Right lobe of liver (tissue), 6 donors: ENCODE data around the gene WIPF2. TPM values are rescaled to one million over a fixed set of nuclear protein-coding genes. Genes with fewer than 3 reads are reported as not detected.

ENCODE experiments used
- ATAC-seq, 4 donors: fragments of 200-7000 bp; cut with Tn5 transposase; one replicate each; pipeline ENCODE4 v1.9.1; 2020; ENCODE audit warnings: mild to moderate bottlenecking in 4 of 4, moderate library complexity in 4 of 4
- DNase-seq, 3 donors: peaks; one replicate each; pipeline ENCODE4 v3.0.0-alpha.2; 2020
- H3K27ac ChIP-seq, 3 donors: fragments of 200-600 bp; one replicate each; pipeline ENCODE4 v1.8.0; 2022
- H3K27me3 ChIP-seq, 2 donors: fragments of 200-600 bp; one replicate each; pipeline ENCODE4 v1.8.0; 2022
- H3K36me3 ChIP-seq, 4 donors: fragments of 200-600 bp; sonication (generic) in 1 of 4; one replicate each; pipeline versions ENCODE4 v1.5.1 to v1.8.0; 2017 to 2022; ENCODE audit warnings: control low read depth in 1 of 4
- H3K4me1 ChIP-seq, 4 donors: fragments of 200-600 bp; sonication (generic) in 1 of 4; one replicate each; pipeline versions ENCODE4 v1.5.1 to v1.8.0; 2017 to 2022; ENCODE audit warnings: control low read depth in 1 of 4
- H3K4me3 ChIP-seq, 3 donors: fragments of 200-600 bp; one replicate each; pipeline ENCODE4 v1.8.0; 2022
- H3K9me3 ChIP-seq, 4 donors: fragments of 200-600 bp; sonication (generic) in 1 of 4; one replicate each; pipeline versions ENCODE4 v1.5.1 to v1.8.0; 2017 to 2022; ENCODE audit warnings: control low read depth in 1 of 4
- POLR2A ChIP-seq: fragments of 450-650 bp; IDR thresholded peaks from one replicate; pipeline ENCODE4 v1.6.1; 2017; ENCODE audit warnings: antibody characterized with exemption, mild to moderate bottlenecking
- WGBS: methylation state at CpG from one replicate; pipeline ENCODE4 v1.1.6; 2018; ENCODE audit warnings: low coverage, low lambda C conversion rate; ENCODE audit not compliant: insufficient coverage; ENCODE audit errors: missing lambda C conversion rate; 5-methylcytosine and 5-hydroxymethylcytosine counted together
- intact Hi-C, 2 donors: fragments of 100-400 bp; cut with DNase I; formaldehyde crosslinking; loops; one replicate each; pipeline versions ENCODE4 v1.11.2 to v1.14.1; 2022
- total RNA-seq, 6 experiments: library from RNA; depleted of rRNA in 2 of 6; stranded (reverse); fragments of >200 nt in 2 of 6; fragmentation: NEBNext Ultra II Directional in 3 of 6; extraction: Animal tissue kit (Norgen Biotek cat#: 25700) in 3 of 6; gene quantifications; one replicate each; pipeline versions ENCODE4 v1.1.0 to v1.2.4, GENCODE V29; 2016 to 2023
- TF ChIP-seq, protein P1 (sequence below), 4 donors: fragments of 200-600 bp in 3 of 4; fragments of 450-650 bp in 1 of 4; IDR thresholded peaks; one replicate each; pipeline versions ENCODE4 v1.5.1 to v1.8.0; 2016 to 2022; ENCODE audit warnings: antibody characterized with exemption in 4 of 4, mild to moderate bottlenecking in 2 of 4
- donor health status: DM: no; HTN: yes; CAD: no.
- donor health status: DM: no; HTN: no; CAD: no.
- donor health status: DM: no; HTN: no; CAD: no.
- donor health status: DM: no; HTN: yes; CAD: no.
- donor health status: DM: no; HTN: yes; CAD: no.

The WIPF2 gene
- total RNA-seq, 6 experiments from 2014 or later = 7.0 to 12.1 (median 9.0) TPM

DNA sequence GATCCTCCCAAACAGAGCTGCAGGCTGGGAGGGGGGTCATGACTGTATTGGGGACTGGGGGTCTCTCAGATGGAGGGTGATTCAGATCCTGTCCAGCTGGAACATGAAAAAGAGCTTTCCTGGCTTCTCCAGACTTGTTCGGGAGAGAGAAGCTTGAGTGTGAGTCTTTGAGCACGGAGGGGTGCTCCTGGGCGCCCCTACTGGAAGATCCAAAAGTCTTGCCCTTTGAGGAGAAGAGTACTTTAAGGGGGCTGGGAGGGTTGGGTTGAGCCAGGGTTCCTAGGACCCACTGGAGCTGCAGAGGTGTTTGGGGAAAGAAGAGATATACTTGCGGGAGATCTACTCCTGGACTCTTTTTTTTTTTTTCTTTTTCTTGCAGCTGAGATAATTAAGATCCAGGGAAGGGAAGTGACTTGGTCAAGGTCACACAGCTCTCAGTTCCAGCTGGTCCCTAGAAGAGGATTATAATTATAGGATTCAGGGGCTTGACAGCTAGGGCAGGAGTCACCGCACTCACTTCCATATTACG lies 98.3 kb downstream of the WIPF2 start:
- H3K4me3 ChIP-seq = peak overlapping the region; percentile 93 to 100 (median 100)
- H3K4me1 ChIP-seq = peaks cover 0 to 75% (median 42%) of the 10 kb centered on the region in 4 donors
- no peaks in the 10 kb centered on the region for H3K27me3 ChIP-seq
- WGBS = 5% methylated on average over 6 of the region's 6 CpGs
- TF ChIP-seq, protein P1, sequence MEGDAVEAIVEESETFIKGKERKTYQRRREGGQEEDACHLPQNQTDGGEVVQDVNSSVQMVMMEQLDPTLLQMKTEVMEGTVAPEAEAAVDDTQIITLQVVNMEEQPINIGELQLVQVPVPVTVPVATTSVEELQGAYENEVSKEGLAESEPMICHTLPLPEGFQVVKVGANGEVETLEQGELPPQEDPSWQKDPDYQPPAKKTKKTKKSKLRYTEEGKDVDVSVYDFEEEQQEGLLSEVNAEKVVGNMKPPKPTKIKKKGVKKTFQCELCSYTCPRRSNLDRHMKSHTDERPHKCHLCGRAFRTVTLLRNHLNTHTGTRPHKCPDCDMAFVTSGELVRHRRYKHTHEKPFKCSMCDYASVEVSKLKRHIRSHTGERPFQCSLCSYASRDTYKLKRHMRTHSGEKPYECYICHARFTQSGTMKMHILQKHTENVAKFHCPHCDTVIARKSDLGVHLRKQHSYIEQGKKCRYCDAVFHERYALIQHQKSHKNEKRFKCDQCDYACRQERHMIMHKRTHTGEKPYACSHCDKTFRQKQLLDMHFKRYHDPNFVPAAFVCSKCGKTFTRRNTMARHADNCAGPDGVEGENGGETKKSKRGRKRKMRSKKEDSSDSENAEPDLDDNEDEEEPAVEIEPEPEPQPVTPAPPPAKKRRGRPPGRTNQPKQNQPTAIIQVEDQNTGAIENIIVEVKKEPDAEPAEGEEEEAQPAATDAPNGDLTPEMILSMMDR (IDR thresholded peaks at IDR 0.05) = peak; percentile 22 to 40 (median 30)
- TF ChIP-seq POLR2A = no peak
- intact Hi-C loops = no loop called here
- DNase-seq = peak in 2 of 3 donors; percentile 42 to 54
- H3K36me3 ChIP-seq = no peaks in the 10 kb centered on the region
- ATAC-seq = peak in 2 of 4 donors; percentile 5 to 7
- H3K27ac ChIP-seq = peak overlapping the region; percentile 53 to 94 (median 88)
- H3K9me3 ChIP-seq = no peaks in the 10 kb centered on the region

DNA sequence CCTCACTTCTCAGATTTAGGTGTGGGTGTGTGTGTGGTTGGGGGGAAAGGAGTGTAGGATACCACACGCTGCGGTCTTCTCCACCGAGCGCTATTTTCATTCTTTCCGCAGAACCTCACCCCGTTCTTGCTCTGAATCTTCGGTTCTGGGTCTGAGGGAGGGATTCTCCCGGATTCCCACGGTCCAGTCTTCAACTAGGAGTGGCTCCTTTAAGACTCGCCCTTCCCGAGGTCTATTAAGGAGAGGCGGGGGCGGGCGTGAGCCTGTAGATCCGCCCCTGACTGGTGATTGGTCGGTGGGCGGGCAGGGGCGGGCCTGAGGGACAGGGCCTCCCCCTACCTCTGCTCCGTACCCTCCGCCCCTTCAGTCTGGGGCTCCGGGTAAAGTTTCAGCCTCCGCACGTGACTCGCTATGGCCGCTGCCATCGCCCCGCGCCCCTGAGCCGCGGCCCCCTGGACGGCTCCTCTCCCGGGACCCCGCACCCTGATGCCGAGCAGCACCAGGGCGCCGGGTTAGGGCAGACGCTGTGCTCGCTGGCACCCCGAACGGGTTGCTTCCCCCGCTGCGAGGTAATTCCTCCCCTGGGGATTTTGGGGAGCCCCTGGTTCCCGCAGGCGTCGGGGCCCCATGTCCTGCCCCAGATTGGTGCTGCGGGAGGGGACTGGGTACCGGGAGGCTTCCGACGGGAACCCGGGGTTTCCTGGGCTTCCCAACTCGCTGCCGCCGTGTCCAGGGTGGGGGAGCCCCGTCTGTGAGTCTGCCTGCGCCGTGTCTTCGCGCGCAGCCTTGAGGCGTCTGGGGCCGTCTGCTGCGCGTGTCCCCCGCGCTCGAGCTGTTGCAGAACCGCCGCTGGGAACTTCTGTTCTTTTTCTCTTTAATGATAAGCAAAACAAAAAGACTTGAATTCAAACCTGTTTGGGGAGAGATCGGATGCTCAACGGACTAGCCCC lies 99.1 kb downstream of the WIPF2 start:
- DNase-seq (peak; percentile 96 to 97 (median 97)), ATAC-seq (peak; percentile 82 to 95 (median 90))
- peak overlapping the region; percentile 88 to 94 (median 89) for H3K27ac ChIP-seq
- intact Hi-C loops = no loop called here
- H3K36me3 ChIP-seq = no peaks in the 10 kb centered on the region
- H3K9me3 ChIP-seq = no peaks in the 10 kb centered on the region
- H3K27me3 ChIP-seq = no peaks in the 10 kb centered on the region
- peaks cover 0 to 73% (median 39%) of the 10 kb centered on the region in 4 donors for H3K4me1 ChIP-seq
- H3K4me3 ChIP-seq = peak overlapping the region; percentile 93 to 100 (median 100)
- TF ChIP-seq POLR2A = peak; percentile 80
- TF ChIP-seq, protein P1 (IDR thresholded peaks at IDR 0.05) = no peak
- 0% methylated on average over 27 of the region's 70 CpGs for WGBS

DNA sequence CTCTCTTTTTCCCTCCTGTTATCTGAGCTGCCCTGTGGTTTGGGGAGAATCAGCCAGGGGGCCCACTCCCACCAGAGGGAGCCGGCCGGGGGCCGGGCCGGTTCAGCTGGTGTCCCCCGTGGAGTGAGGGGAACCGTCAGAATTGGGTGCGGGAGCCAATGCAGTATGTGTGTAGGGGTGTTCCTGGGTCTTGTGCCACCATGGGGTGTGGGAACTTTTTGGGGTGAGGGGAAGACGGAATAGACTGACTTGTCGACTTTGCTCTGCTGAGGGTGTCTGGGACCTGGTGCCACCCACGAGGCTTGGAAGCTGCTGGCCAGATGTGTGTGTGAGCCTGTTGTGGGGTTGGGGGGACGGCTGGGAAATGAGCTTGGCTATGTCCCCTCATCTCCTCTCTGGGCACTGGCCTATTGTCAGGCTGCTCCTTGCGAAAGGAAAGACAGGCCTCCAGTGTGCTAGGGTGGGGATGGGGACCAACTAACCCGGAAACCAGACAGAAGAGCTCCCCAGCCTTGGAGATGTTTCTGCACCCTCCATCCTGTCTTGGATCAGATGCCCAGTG lies 99.8 kb downstream of the WIPF2 start:
- H3K4me1 ChIP-seq = peaks cover 0 to 66% (median 36%) of the 10 kb centered on the region in 4 donors
- peak overlapping the region; percentile 93 to 100 (median 100) for H3K4me3 ChIP-seq
- DNase-seq = peak; percentile 29 to 59 (median 53)
- H3K9me3 ChIP-seq = no peaks in the 10 kb centered on the region
- H3K27ac ChIP-seq = peak overlapping the region; percentile 88 to 94 (median 89)
- H3K36me3 ChIP-seq = no peaks in the 10 kb centered on the region
- intact Hi-C loops = no loop called here
- H3K27me3 ChIP-seq = no peaks in the 10 kb centered on the region
- no peak for ATAC-seq
- 4% methylated on average over 5 of the region's 13 CpGs for WGBS
- TF ChIP-seq, protein P1 (IDR thresholded peaks at IDR 0.05) = no peak
- no peak for TF ChIP-seq POLR2A

DNA sequence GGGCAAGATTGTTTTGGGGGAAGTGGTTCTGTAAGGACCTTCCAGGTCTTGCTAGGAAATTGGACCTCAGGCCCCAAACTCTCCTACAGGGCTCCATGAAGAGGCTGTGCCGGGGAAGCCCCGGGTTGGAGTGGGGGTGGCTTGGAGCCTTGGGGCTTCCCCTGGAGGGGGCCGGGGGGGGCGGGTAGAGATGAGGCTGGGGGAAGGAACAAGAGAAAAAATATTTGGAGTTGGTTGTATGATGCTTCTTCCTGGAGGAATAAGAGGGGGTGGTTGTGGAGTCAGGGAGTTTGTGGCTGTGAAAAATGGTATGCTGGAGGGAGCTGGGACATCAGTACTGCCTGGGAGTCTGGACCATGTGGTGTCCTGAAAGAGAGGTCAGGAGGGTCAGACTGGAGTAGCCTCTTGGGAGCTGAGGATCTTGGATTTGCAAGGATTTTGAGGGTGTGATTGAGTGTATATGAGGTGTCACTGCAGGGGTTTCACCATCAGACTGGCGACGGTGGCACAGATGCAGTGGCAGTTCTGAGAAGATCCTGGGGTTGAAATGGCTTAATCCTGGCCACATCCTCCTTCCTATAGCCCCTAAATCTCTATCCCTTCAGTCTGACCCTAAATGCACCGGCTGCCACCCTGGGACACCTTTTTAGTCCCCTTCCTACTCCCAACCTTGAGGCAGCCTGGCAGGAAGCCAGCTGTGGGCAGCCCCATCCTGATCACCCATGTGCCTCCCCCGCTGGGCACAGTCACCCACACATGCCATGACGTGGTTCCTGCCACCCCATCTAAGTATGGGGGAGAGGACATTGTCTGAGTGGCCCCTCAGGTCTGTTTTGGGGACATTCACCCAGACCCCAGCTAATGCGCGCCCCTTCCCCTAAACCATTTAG lies 100.8 kb downstream of the WIPF2 start:
- Histone ChIP-seq H3K36me3 (no peaks in the 10 kb centered on the region), H3K9me3 (no peaks in the 10 kb centered on the region), H3K4me1 (peaks cover 0 to 67% (median 36%) of the 10 kb centered on the region in 4 donors), H3K27ac (peak overlapping the region in 1 of 3 donors; percentile 25), H3K27me3 (no peaks in the 10 kb centered on the region), H3K4me3 (peak overlapping the region; percentile 4 to 100 (median 93))
- DNase-seq = peak in 2 of 3 donors; percentile 69 to 75
- 32% methylated on average over 6 of the region's 11 CpGs for WGBS
- intact Hi-C loops = no loop called here
- TF ChIP-seq, protein P1 (IDR thresholded peaks at IDR 0.05) = no peak
- no peak for TF ChIP-seq POLR2A
- no peak for ATAC-seq
